PFSK-1 (cell line): ENCODE data around the gene ATXN7L1.

Experiments used
- POLR2AphosphoS5 ChIP-seq: IDR thresholded peaks from 2 replicates; pipeline ENCODE4 v1.6.1; 2012; ENCODE audit warnings: low read depth, mild to moderate bottlenecking, control low read depth, low read length, moderate library complexity
- TAF1 ChIP-seq: IDR thresholded peaks from 2 replicates; pipeline ENCODE4 v1.6.1; 2012; ENCODE audit warnings: low read length, control low read depth, borderline replicate concordance; ENCODE audit not compliant: insufficient read depth

DNA sequence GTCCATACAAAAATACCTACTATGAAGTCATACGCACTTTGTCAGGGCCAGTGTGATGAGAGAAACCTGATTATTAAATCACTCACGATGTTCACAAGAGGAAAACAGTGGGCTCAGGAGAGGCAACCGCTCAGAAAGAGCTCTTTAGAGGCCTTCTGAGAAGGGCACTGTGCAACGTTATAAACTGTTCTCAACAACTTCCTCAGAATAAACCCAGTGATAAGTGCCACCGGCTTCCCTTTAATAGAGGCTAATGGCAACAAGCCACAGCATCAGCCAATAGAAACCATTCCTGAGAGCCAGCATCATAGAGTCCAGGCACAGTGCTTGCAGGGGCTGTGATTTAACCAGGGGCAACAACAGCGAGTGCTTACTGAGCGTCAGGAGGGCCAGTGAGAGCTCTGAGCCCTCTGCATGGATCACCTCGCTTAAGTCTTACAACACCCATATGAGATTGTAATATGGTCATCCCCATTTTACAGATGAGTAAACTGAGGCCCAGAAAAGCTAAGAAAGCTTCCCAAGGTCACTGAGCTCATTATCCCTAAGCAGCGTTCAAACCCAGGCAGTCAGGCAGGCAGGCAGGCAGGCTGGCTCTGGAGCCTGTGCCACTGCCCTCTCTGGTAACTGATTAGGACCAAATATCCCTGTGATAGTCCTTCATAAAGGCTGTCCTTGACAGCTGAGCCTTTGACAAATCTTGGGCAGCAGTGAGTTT is 30.9 kb upstream of the ATXN7L1 start:
- TF ChIP-seq POLR2AphosphoS5 (no peak), TAF1 (no peak)
